ENCODE data around the gene SPHK2.
"Not testable (repeated sequence)": the region's sequence is repeated elsewhere in the genome, so short reads cannot be mapped to it uniquely, and the experiment has no call there.

Gene SPHK2

GRCh38 chr19:48659768-48660167 is 40.5 kb downstream of the SPHK2 start:
- DNase-seq (ENCODE audit: low read depth in 2 of 2): no peak

DNA sequence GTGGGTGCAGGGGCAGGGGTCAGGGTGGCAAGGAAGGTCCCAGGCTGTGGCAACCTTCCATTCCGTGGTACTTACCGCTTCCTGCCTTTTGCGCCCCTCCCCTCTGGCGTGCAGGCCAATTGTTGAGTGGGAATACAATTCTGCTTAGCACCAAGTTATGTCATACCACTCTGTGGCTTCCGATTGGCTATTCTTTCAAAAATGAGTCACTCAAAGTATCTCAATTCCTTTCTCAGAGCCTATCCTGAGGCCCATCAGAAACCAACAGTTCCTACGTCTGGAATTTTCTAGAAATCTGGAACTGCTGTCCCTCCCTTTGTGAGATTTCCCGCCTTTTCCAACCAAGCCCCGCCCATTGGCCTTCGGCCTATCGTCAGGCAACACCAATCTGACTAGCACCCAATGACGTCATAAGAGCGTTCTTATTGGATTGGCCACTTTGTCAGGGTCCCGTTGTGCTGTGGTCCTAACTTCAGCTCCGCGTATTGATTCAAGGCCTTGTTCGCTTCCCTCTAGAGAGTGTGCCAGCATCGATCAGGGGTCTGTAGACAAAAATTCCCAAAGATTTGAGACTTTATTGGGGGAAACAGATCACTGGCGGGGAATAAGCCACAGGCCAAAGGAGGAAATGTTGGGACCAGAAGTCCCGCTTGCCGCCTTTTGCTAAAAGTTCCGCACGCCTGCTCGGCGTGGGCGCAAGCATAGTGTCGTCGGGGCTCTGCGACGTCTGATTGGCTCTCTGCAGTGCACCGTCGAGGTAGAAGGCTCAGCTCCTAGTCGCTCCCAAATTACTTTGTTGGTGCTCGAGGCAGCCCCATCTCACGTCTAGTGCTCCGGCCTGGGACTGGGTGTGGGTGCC is 41.8 kb downstream of the SPHK2 start:
- peak; percentile 47 for DNase-seq (ENCODE audit: low read depth in 2 of 2)

GRCh38 chr19:48661711-48662090 is 42.4 kb downstream of the SPHK2 start:
- DNase-seq (ENCODE audit: low read depth in 2 of 2): no peak

GRCh38 chr19:48663667-48664066 is 44.4 kb downstream of the SPHK2 start:
- no peak for DNase-seq (ENCODE audit: low read depth in 2 of 2)

- DNase-seq (ENCODE audit: low read depth in 2 of 2): no peak
Observed at GRCh38 chr19:48664476-48664875, 45.2 kb downstream of the SPHK2 start.

DNA sequence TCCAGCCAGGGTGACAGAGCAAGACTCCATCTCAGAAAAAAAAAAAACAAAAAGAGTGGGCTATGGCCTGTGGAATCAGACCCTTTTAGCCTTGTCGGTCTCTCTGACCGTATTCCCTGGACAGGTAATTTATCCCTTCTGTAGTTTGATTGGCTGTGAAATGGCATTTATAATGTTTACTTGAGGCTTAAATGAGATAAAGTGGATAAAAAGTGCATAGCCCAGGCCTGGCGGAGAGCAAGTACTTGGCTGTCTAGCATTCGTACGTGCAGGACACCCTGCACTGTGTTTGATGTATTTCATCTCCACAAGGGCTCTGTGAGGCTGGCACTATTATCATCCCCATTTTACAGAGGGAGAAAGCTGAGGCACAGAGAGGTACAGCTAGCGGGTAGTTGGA is 46.5 kb downstream of the SPHK2 start:
- no peak for DNase-seq (ENCODE audit: low read depth in 2 of 2)

DNA sequence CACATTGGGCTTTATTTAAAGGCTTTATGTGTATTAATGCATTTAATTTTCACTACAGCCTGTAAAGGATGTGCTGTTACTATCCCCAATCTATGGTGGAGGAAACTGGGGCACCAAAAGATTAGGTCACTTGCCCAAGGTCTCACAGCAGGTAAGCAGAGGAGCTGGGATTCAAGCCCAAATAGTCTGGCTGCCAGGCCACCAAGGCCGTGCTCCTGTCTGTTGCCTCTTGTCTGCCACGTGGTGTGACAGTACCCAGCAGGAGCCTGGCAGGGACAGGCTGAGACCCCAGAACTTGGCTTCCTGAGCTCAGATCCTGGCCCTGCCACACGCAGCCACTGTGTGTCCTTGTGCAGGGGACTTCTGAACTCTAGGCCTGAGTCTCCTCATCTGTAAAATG is 49.0 kb downstream of the SPHK2 start:
- no peak for DNase-seq (ENCODE audit: low read depth in 2 of 2)

DNA sequence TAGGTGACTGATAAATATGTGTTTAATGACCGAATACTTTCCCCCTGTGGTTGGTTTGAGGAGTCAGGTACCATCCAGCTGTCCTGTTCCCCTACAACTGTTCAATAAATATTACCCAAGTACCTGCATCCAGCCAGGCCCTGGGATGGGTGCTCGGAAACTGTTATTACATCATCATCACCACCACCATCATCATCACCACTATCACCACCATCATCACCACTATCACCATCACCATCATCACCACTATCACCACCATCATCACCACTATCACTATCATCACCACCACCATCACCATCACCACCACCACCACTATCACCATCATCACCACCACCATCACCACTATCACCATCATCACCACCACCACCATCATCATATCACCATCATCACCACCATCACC is 49.5 kb downstream of the SPHK2 start:
- no peak for DNase-seq (ENCODE audit: low read depth in 2 of 2)

GRCh38 chr19:48669903-48670668 is 50.8 kb downstream of the SPHK2 start:
- DNase-seq (ENCODE audit: low read depth in 2 of 2): no peak

DNA sequence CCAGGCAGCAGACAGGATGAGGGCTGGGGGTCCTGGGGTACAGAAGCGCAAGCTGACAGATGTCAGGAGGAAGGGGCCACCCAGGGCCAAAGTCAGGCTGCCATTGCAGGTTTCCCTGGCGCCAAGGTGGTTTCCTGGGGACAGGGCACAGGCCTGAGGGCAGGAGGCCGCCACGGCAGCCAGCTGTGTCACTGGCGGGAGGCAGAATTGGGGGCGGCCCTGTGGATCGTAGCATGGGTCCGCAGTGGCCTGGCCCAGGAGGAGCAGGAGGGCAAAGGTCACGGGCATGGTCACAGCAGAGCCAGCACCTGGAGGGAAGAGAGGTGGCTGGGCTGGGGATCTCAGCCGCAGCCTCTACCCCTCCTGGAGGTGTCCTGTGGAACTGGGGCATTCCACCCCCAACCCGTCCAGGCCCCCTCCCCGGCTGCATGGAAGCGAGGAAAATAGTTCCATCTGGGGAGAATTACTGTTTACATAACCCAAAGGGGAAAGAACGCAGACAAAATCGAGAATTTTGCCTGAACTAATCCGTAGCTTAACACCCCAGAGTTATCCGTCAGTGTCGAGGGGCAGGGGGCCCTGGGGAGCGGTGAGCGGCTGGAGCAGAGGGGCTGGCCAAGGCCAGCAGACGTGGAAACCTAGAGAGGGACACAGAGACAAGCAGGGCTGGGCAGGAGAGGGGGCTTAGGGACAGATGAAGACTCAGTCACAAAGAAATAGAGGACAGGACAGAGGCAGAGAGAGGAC is 51.6 kb downstream of the SPHK2 start:
- no peak for DNase-seq (ENCODE audit: low read depth in 2 of 2)

GRCh38 chr19:48671446-48671995 is 52.2 kb downstream of the SPHK2 start:
- DNase-seq (ENCODE audit: low read depth in 2 of 2): no peak

- no peak for DNase-seq (ENCODE audit: low read depth in 2 of 2)
Observed at GRCh38 chr19:48672994-48673393, 53.7 kb downstream of the SPHK2 start, which contains the start of gene NTN5. NTN5 (minus strand) TSS chr19:48673017; CDS start chr19:48670986, 2,031 bp downstream.

- no peak for DNase-seq (ENCODE audit: low read depth in 2 of 2)
Observed at GRCh38 chr19:48673436-48674100, 54.3 kb downstream of the SPHK2 start.

- no peak for DNase-seq (ENCODE audit: low read depth in 2 of 2)
Observed at GRCh38 chr19:48674216-48674809, 55.0 kb downstream of the SPHK2 start.

GRCh38 chr19:48674921-48675824 is 55.9 kb downstream of the SPHK2 start:
- DNase-seq (ENCODE audit: low read depth in 2 of 2): peak; percentile 39 to 47

- no peak for DNase-seq (ENCODE audit: low read depth in 2 of 2)
Observed at GRCh38 chr19:48676487-48676886, 57.2 kb downstream of the SPHK2 start.

DNA sequence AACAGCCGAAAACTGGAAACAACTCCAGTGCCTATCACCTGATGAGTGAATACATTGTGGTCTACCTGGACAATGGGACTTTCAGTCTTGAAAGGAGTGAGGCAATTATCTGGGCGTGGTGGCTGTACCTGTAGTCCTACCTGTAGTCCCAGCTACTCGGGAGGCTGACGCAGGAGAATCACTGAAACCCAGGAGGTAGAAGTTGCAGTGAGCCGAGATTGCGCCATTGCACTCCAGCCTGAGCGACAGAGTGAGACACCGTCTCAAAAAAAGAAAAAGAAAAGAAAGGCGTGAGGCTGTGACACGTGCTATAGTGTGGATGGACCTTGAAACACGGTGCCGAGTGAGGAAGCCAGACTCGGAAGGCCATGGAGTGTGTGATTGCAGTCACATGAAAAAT is 57.6 kb downstream of the SPHK2 start:
- no peak for DNase-seq (ENCODE audit: low read depth in 2 of 2)

DNA sequence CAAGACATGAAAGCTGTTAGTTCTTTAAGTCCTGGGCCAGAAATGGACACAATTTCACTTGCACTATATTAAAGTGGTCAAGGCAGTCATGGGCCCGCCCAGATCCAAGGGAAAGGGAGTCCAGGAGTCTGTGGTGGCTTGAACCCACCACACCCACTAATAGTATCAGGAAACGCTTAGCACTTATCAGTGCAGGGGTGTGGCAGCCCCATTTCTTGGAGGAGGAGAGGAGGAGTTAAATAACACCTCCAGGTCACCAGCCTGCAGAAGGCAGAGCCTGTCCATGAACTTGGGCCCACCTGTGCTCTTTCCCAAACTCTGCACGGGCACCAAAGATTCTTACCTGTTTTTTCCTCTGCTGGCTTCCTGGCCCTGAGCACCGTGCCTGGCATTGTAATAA is 58.9 kb downstream of the SPHK2 start:
- no peak for DNase-seq (ENCODE audit: low read depth in 2 of 2)

GRCh38 chr19:48680006-48680405 is 60.7 kb downstream of the SPHK2 start:
- not testable (repeated sequence) for DNase-seq (ENCODE audit: low read depth in 2 of 2)
